ENCODE results near the gene EGFR. TPM values are rescaled to one million over a fixed set of nuclear protein-coding genes. Genes with fewer than 3 reads are reported as not detected.

The EGFR gene
- total RNA-seq, 1 donor from 2014 or later: 19.4 TPM

DNA sequence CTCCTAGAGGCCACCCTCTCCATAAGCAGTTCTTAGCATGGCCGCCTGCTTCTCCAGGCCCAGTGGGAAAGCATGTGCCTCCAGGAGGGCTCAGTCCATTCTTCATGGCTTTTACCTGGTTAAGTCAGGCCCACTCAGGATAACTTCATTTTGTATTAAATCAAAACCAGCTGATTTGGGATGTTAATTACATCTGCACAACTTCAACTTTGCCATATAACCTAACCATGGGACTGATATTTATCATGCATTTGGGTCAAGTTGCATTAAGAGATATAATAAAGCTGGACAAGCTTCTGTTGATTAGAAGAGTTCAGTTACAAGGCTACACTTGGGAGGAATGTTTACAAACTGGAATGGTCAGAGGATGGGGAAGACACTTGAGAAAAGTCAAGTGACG, 65.5 kb downstream of the EGFR start:
- no peaks in the 10 kb centered on the region for H3K36me3 Mint-ChIP-seq
- TF ChIP-seq, protein P1, sequence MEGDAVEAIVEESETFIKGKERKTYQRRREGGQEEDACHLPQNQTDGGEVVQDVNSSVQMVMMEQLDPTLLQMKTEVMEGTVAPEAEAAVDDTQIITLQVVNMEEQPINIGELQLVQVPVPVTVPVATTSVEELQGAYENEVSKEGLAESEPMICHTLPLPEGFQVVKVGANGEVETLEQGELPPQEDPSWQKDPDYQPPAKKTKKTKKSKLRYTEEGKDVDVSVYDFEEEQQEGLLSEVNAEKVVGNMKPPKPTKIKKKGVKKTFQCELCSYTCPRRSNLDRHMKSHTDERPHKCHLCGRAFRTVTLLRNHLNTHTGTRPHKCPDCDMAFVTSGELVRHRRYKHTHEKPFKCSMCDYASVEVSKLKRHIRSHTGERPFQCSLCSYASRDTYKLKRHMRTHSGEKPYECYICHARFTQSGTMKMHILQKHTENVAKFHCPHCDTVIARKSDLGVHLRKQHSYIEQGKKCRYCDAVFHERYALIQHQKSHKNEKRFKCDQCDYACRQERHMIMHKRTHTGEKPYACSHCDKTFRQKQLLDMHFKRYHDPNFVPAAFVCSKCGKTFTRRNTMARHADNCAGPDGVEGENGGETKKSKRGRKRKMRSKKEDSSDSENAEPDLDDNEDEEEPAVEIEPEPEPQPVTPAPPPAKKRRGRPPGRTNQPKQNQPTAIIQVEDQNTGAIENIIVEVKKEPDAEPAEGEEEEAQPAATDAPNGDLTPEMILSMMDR (IDR thresholded peaks at IDR 0.05; ENCODE audit: unreplicated experiment): no peak
- H3K27me3 Mint-ChIP-seq (ENCODE audit: low read depth): no peaks in the 10 kb centered on the region
- peaks cover 6% of the 10 kb centered on the region for H3K9me3 Mint-ChIP-seq
- no peak overlapping the region for H3K27ac Mint-ChIP-seq
- no peak for DNase-seq (ENCODE audit: low spot score in 2 of 2, unreplicated experiment in 2 of 2)
- peaks cover 59% of the 10 kb centered on the region for H3K4me1 Mint-ChIP-seq
- H3K4me3 Mint-ChIP-seq: no peak overlapping the region

DNA sequence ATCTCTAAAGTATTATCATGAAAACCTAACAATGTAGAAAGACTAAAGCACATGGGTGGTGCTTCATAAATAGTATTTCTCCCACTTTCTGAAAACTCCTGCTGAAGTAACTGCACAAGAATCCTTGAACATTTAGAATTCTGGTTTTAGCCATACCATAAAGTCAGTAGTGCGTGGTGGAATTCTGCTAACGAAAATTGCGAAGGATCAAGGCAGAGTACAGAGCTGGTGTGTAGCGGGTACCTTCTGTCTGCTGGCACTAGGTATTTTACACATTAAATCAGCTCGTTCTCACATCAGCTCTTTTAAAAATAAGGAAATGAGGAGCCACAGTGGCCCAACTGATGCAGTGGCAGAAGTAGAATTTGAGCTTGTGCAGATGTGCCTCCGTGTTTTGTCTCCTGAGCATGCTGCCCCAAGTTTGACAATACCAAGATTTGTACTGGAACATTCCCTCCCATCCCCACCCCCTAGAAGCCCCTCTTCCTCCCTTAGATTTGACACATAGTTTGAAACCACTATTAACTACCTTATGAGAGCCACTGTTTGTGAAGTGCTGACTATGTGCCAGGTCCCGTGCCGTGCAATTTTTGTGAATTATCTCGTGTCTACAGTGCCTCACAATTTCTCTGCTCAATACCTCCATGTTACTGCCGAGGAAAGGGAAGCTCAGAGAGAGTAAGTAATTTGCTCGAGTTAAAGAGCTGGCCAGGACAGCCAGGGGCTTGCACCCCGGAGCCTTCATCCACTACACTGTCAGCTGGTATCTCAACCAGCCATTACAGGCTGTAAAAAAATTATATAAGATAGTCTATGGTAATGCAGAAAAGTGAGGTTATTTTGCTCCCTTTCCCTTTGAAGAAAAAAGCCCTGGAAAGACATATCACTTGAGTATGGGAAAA, 66.9 kb downstream of the EGFR start:
- H3K36me3 Mint-ChIP-seq: no peaks in the 10 kb centered on the region
- H3K27ac Mint-ChIP-seq: peak overlapping the region; percentile 90
- TF ChIP-seq, protein P1 (IDR thresholded peaks at IDR 0.05; ENCODE audit: unreplicated experiment): no peak
- no peaks in the 10 kb centered on the region for H3K9me3 Mint-ChIP-seq
- H3K27me3 Mint-ChIP-seq (ENCODE audit: low read depth): no peaks in the 10 kb centered on the region
- H3K4me3 Mint-ChIP-seq: no peak overlapping the region
- no peak for DNase-seq (ENCODE audit: low spot score in 2 of 2, unreplicated experiment in 2 of 2)
- H3K4me1 Mint-ChIP-seq: peaks cover 62% of the 10 kb centered on the region

DNA sequence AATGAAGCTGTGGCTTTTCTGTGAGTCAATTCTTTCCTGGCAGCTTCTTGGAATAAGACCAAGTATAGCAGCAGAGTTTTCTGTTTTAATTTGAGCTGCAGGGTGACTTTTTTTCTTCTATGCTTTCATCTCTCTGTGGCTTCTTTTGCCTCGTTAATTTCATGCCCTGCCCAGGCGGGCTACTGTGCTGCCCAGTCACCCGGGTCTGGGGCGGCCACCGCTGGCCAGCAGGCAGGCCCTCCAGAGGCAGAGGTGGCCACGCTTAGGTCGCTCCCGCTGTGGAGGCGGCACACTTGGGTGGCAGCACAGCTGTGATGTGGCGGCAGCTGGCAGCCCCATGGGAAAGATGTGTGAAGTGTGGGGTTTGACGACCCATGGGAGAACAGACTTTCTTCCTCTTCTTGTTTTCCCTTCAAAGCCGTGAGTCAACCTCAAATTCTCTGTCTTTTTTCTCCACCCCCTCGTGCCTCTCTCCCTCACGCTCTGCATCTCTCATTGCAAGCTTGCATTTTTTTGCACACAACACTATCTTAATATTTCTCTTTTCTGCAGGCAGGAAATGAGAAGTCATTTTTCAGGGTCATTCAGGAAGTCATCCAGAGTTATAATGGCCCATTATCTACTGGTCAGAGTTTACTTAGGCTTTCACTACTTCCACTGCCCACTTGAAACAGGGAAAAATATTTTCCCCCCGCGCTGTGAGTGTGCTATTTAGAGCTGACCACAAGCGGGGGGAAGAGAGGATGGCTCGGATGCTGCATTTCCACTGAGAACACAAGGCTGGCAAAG, 67.8 kb downstream of the EGFR start:
- TF ChIP-seq, protein P1 (IDR thresholded peaks at IDR 0.05; ENCODE audit: unreplicated experiment): no peak
- H3K4me1 Mint-ChIP-seq: peaks cover 63% of the 10 kb centered on the region
- no peaks in the 10 kb centered on the region for H3K36me3 Mint-ChIP-seq
- DNase-seq (ENCODE audit: low spot score in 2 of 2, unreplicated experiment in 2 of 2): no peak
- peak overlapping the region; percentile 46 for H3K4me3 Mint-ChIP-seq
- H3K27me3 Mint-ChIP-seq (ENCODE audit: low read depth): no peaks in the 10 kb centered on the region
- H3K27ac Mint-ChIP-seq: peak overlapping the region; percentile 90
- no peaks in the 10 kb centered on the region for H3K9me3 Mint-ChIP-seq

DNA sequence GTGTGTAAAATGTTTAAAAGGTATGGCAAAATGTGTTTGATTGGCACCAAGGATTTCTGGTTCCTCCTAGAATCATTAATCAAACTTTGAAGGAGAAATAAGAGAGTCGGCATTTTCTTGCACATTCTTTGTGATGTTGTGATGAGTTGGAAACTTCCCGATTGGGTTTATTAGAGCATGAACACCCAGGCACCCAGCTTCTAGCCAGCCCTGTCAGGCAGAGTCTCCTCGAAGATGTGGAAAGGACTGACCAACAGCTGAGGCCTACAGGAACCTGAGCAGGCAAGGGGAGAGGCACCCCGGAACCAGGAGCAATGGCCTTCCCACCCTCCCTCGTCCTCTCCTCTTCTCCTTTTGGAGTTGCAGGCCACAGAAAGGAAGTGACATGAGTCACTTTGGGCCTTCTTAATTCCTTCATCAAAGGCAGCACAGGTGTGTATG, 68.7 kb downstream of the EGFR start:
- no peak overlapping the region for H3K4me3 Mint-ChIP-seq
- TF ChIP-seq, protein P1 (IDR thresholded peaks at IDR 0.05; ENCODE audit: unreplicated experiment): no peak
- H3K9me3 Mint-ChIP-seq: no peaks in the 10 kb centered on the region
- no peaks in the 10 kb centered on the region for H3K27me3 Mint-ChIP-seq (ENCODE audit: low read depth)
- H3K4me1 Mint-ChIP-seq: peaks cover 63% of the 10 kb centered on the region
- no peaks in the 10 kb centered on the region for H3K36me3 Mint-ChIP-seq
- H3K27ac Mint-ChIP-seq: peak overlapping the region; percentile 70
- no peak for DNase-seq (ENCODE audit: low spot score in 2 of 2, unreplicated experiment in 2 of 2)

DNA sequence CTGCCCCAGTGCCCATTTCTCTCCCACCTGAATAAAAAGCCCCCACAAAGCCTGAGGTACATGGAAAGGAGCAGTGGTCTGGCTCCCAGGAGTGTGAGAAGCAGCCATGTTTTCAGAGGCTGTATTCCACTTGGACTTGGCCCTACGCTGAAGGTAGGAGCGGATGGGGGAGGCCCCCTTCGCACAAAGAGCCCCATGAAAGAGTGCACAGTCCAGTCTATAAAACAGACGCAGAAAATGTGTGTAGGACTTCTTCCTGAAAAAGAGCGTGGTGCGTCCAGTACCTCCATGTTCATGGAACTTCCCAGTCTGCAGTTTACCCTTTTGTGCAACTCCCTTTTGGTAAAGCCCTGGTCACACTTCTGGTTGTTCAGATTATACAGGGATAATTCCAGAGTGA, 69.3 kb downstream of the EGFR start:
- Mint-ChIP-seq H3K27ac (peak overlapping the region; percentile 47), H3K9me3 (no peaks in the 10 kb centered on the region), H3K4me1 (peaks cover 66% of the 10 kb centered on the region), H3K36me3 (no peaks in the 10 kb centered on the region), H3K27me3 (ENCODE audit: low read depth) (no peaks in the 10 kb centered on the region), H3K4me3 (no peak overlapping the region)
- no peak for DNase-seq (ENCODE audit: low spot score in 2 of 2, unreplicated experiment in 2 of 2)
- TF ChIP-seq, protein P1 (IDR thresholded peaks at IDR 0.05; ENCODE audit: unreplicated experiment): no peak

Measured in mesothelial cell of epicardium (in vitro differentiated cells).